Subcutaneous adipose tissue (tissue), 4 donors: ENCODE results near the gene SLC43A3. TPM values are rescaled to one million over a fixed set of nuclear protein-coding genes. Genes with fewer than 3 reads are reported as not detected.

ENCODE experiments used
- total RNA-seq, 4 donors: library from RNA; depleted of rRNA; stranded (reverse); fragments of >200 nt; gene quantifications; one replicate each; pipeline ENCODE4 v1.1.0, GENCODE V29; 2016
- TF ChIP-seq, protein P1 (sequence below): fragments of 450-650 bp; IDR thresholded peaks from one replicate; pipeline ENCODE4 v1.5.1; 2016; ENCODE audit warnings: low read depth, mild to moderate bottlenecking, control low read depth, antibody characterized with exemption, moderate library complexity

The SLC43A3 gene
- total RNA-seq, 4 donors from 2014 or later, result 50.1 to 108 (median 80.2) TPM

GRCh38 chr11:57458410-57459163 is 31.7 kb upstream of the SLC43A3 start:
- TF ChIP-seq, protein P1, sequence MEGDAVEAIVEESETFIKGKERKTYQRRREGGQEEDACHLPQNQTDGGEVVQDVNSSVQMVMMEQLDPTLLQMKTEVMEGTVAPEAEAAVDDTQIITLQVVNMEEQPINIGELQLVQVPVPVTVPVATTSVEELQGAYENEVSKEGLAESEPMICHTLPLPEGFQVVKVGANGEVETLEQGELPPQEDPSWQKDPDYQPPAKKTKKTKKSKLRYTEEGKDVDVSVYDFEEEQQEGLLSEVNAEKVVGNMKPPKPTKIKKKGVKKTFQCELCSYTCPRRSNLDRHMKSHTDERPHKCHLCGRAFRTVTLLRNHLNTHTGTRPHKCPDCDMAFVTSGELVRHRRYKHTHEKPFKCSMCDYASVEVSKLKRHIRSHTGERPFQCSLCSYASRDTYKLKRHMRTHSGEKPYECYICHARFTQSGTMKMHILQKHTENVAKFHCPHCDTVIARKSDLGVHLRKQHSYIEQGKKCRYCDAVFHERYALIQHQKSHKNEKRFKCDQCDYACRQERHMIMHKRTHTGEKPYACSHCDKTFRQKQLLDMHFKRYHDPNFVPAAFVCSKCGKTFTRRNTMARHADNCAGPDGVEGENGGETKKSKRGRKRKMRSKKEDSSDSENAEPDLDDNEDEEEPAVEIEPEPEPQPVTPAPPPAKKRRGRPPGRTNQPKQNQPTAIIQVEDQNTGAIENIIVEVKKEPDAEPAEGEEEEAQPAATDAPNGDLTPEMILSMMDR, result no peak

DNA sequence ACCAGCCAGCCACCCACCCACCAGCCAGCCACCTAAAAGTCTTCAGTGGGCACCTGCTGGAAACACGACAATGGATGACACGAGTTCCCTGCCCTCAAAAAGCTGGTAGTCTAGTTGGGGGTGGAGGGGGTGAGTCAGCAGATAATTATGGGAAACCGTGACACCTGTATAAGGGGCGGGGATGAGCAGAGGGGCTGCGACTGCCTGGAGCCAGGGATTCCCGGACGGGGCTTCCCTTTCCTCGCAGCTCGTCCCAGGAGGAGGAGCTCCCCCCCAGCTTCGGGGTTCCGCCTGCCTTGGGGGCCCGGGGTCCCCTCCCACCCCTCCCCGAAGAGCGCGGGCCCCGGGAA is 31.1 kb upstream of the SLC43A3 start:
- TF ChIP-seq, protein P1, result no peak

DNA sequence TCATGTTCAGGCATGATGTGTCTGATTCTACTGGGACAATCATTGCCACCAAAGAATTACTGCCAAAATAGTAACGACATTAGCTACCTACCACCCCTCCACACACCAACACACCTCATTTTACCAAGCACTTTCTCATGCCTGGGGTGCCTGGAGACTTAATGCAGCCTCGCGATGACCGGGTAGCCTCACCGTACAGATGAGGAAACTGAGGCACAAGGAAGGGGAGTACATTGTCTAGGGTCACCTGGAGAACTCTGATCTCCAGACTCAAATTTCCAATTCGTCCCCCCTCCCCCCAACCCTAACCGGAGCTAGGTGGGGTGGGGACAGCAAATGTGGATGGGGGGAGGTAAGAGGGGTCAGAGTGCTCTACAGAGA is 30.7 kb upstream of the SLC43A3 start:
- TF ChIP-seq, protein P1, result no peak

- TF ChIP-seq, protein P1, result no peak
These were observed 30.2 kb upstream of the SLC43A3 start for GRCh38 chr11:57456960-57457642.

GRCh38 chr11:57453543-57454177 is 26.7 kb upstream of the SLC43A3 start:
- TF ChIP-seq, protein P1, result no peak

GRCh38 chr11:57446055-57446454 is 19.1 kb upstream of the SLC43A3 start:
- TF ChIP-seq, protein P1, result no peak
